Heart left ventricle (tissue), 16 donors: ENCODE results near the gene RPS3A. TPM values are rescaled to one million over a fixed set of nuclear protein-coding genes. Genes with fewer than 3 reads are reported as not detected.
A peak's percentile ranks its signal among the peaks of the same experiment; 100 is the strongest.
"Not testable (repeated sequence)": the region's sequence is repeated elsewhere in the genome, so short reads cannot be mapped to it uniquely, and the experiment has no call there.

Source experiments
- ATAC-seq, 4 donors: fragments of 200-7000 bp; cut with Tn5 transposase; one replicate each; pipeline ENCODE4 v1.9.1; 2020 to 2022; ENCODE audit warnings: moderate library complexity in 4 of 4, mild to moderate bottlenecking in 3 of 4, moderate number of reproducible peaks in 1 of 4
- DNase-seq, 5 donors: peaks; one replicate each; pipeline ENCODE4 v3.0.0-alpha.2; 2020
- H3K27ac ChIP-seq, 12 donors: fragments of 200-600 bp; sonication (generic) in 4 of 12; one replicate each; pipeline versions ENCODE4 v1.5.0 to v1.8.0; 2016 to 2022; ENCODE audit warnings: mild to moderate bottlenecking in 2 of 12
- H3K27me3 ChIP-seq, 9 donors: fragments of 200-600 bp; sonication (generic) in 2 of 9; one replicate each; pipeline versions ENCODE4 v1.5.1 to v1.8.0; 2016 to 2022; ENCODE audit warnings: mild to moderate bottlenecking in 3 of 9
- H3K36me3 ChIP-seq, 9 donors: fragments of 200-600 bp; sonication (generic) in 2 of 9; one replicate each; pipeline versions ENCODE4 v1.5.0 to v1.8.0; 2018 to 2022; ENCODE audit warnings: mild to moderate bottlenecking in 2 of 9
- H3K4me1 ChIP-seq, 12 donors: fragments of 200-600 bp; sonication (generic) in 4 of 12; one replicate each; pipeline versions ENCODE4 v1.5.0 to v1.8.0; 2016 to 2022; ENCODE audit warnings: mild to moderate bottlenecking in 3 of 12
- H3K4me3 ChIP-seq, 12 donors: fragments of 200-600 bp; sonication (generic) in 4 of 12; one replicate each; pipeline versions ENCODE4 v1.5.0 to v1.8.0; 2017 to 2022; ENCODE audit warnings: mild to moderate bottlenecking in 9 of 12, moderate library complexity in 4 of 12
- H3K9me3 ChIP-seq, 12 donors: fragments of 200-600 bp; sonication (generic) in 4 of 12; one replicate each; pipeline versions ENCODE4 v1.5.0 to v1.8.0; 2016 to 2022; ENCODE audit warnings: mild to moderate bottlenecking in 1 of 12
- CTCF ChIP-seq, 12 donors: fragments of 200-600 bp; sonication (generic) in 4 of 12; IDR thresholded peaks; one replicate each; pipeline versions ENCODE4 v1.5.0 to v1.8.0; 2018 to 2022; ENCODE audit warnings: antibody characterized with exemption in 12 of 12, mild to moderate bottlenecking in 5 of 12
- POLR2A ChIP-seq, 2 donors: fragments of 450-650 bp; IDR thresholded peaks; one replicate each; pipeline ENCODE4 v1.6.1; 2017; ENCODE audit warnings: antibody characterized with exemption in 2 of 2, mild to moderate bottlenecking in 2 of 2, moderate library complexity in 2 of 2
- WGBS, 4 donors: extraction: QIAGEN DNeasy Blood & Tissue Kit in 2 of 4; methylation state at CpG; one replicate each; pipeline versions ENCODE4 v1.1.5 to v1.1.7; 2013 to 2018; 5-methylcytosine and 5-hydroxymethylcytosine counted together
- intact Hi-C, 10 donors: fragments of 100-400 bp; cut with DNase I; formaldehyde crosslinking; loops; one replicate each; pipeline versions ENCODE4 v1.11.1 to v1.14.2; 2022
- polyA plus RNA-seq, 2 donors: library from polyadenylated mRNA; stranded (reverse); fragments of 200-250 nt; gene quantifications; one replicate each; pipeline ENCODE4 v1.2.3, GENCODE V29; 2013
- total RNA-seq, 9 donors: library from RNA; depleted of rRNA in 2 of 9; stranded (reverse); fragments of >200 nt in 2 of 9; fragmentation: NEBNext Ultra II Directional in 3 of 9; extraction: Animal tissue kit (Norgen Biotek cat#: 25700) in 3 of 9; gene quantifications; one replicate each; pipeline versions ENCODE4 v1.1.0 to v1.2.4, GENCODE V29; 2016 to 2023
- donor health status: ischemic (EF 13 %, LVEDD 7.1; RV severe dilation, severe dysfunction).
- donor health status: healthy with polysubstance abuse.
- donor health status: DM: no; HTN: yes; CAD: no.
- donor health status: DM: no; HTN: no; CAD: no.
- donor health status: ischemic (EF 25% LVEDD 6.9; RV normal size, moderate dysfunction).
- donor health status: ischemic (EF 25% LVEDD 5.7; RV mildly dilated, moderate dysfunction).
- donor health status: healthy.
- donor health status: DM: yes; HTN: yes; CAD: no.
- donor health status: ischemic (EF 35%, LVEDD 5.7; RV mildly dilated, moderate dysfunction).
- donor health status: nonischemic (EF 11% LVEDD 7.7; RV severe dilation, severe dysfunction).
- donor health status: DM: yes; HTN: yes; CAD: no.
- donor health status: PGD.
- donor health status: ischemic (EF 29% LVEDD 5.4; RV normal size, mild dysfunction).
- donor health status: nonischemic (EF 23%, LVEDD 6.1; RV moderate dilation, normal function).

RPS3A gene
- total and polyA plus RNA-seq, 11 donors, result 726 to 2,393 (median 1,064) TPM

- DNase-seq (no peak), ATAC-seq (peak in 3 of 4 donors; percentile 18 to 22 (median 20))
- Histone ChIP-seq H3K36me3 (peaks cover 0 to 100% (median 83%) of the 10 kb centered on the region in 9 donors), H3K27me3 (no peaks in the 10 kb centered on the region), H3K4me1 (peaks cover 0 to 4% (median 0%) of the 10 kb centered on the region in 12 donors), H3K9me3 (no peaks in the 10 kb centered on the region), H3K27ac (peak overlapping the region in 1 of 12 donors; percentile 14), H3K4me3 (no peak overlapping the region)
- 64 to 71% (median 67%) methylated on average over 1 of the region's 1 CpG for WGBS, 4 donors
- TF ChIP-seq POLR2A (IDR thresholded peaks at IDR 0.05), result no peak
- no peak for TF ChIP-seq CTCF (IDR thresholded peaks at IDR 0.05)
- intact Hi-C loops, result loop anchor here in 2 of 10 donors (5.0 to 10.0 kb wide), 2 partner anchors 205 to 233 kb away; no protein-coding TSS in a partner anchor
Observed at GRCh38 chr4:151129796-151130195, 30.4 kb downstream of the RPS3A start.

GRCh38 chr4:151133311-151133710 is 33.9 kb downstream of the RPS3A start:
- Histone ChIP-seq H3K4me3 (no peak overlapping the region), H3K4me1 (peaks cover 0 to 4% (median 0%) of the 10 kb centered on the region in 12 donors), H3K9me3 (no peaks in the 10 kb centered on the region), H3K27ac (no peak overlapping the region), H3K27me3 (no peaks in the 10 kb centered on the region), H3K36me3 (peaks cover 0 to 99% (median 72%) of the 10 kb centered on the region in 9 donors)
- intact Hi-C loops, result loop anchor here in 2 of 10 donors (5.0 to 10.0 kb wide), 2 partner anchors 201 to 229 kb away; no protein-coding TSS in a partner anchor
- 88 to 93% (median 93%) methylated on average over 5 of the region's 5 CpGs for WGBS, 4 donors
- TF ChIP-seq CTCF (IDR thresholded peaks at IDR 0.05), result no peak
- no peak for TF ChIP-seq POLR2A (IDR thresholded peaks at IDR 0.05)
- DNase-seq (no peak), ATAC-seq (no peak)

GRCh38 chr4:151136048-151136447 is 36.6 kb downstream of the RPS3A start:
- not testable (repeated sequence) for H3K4me1 ChIP-seq, H3K27ac ChIP-seq, ATAC-seq, DNase-seq, H3K4me3 ChIP-seq, H3K27me3 ChIP-seq, H3K9me3 ChIP-seq
- intact Hi-C loops, result loop anchor here in 1 of 10 donors (10.0 kb wide), 1 partner anchor 199 kb away; no protein-coding TSS in a partner anchor
- peaks cover 0 to 98% (median 71%) of the 10 kb centered on the region in 9 donors for H3K36me3 ChIP-seq
- 96 to 100% (median 98%) methylated on average over 3 of the region's 3 CpGs for WGBS, 4 donors

- no peaks in the 10 kb centered on the region for H3K27me3 ChIP-seq
- H3K4me3 ChIP-seq, result no peak overlapping the region
- H3K4me1 ChIP-seq, result peaks cover 0 to 7% (median 0%) of the 10 kb centered on the region in 12 donors
- intact Hi-C loops, result loop anchor here in 1 of 10 donors (10.0 kb wide), 1 partner anchor 195 kb away; no protein-coding TSS in a partner anchor
- no peak overlapping the region for H3K27ac ChIP-seq
- DNase-seq, result no peak
- no peak for ATAC-seq
- no peak for TF ChIP-seq POLR2A (IDR thresholded peaks at IDR 0.05)
- no peak for TF ChIP-seq CTCF (IDR thresholded peaks at IDR 0.05)
- H3K36me3 ChIP-seq, result peaks cover 0 to 98% (median 67%) of the 10 kb centered on the region in 9 donors
- no peaks in the 10 kb centered on the region for H3K9me3 ChIP-seq
- 96 to 100% (median 100%) methylated on average over 1 of the region's 1 CpG for WGBS, 4 donors
Observed at GRCh38 chr4:151139814-151140213, 40.4 kb downstream of the RPS3A start.

- Histone ChIP-seq H3K4me1 (peaks cover 0 to 13% (median 0%) of the 10 kb centered on the region in 12 donors), H3K36me3 (peaks cover 0 to 97% (median 65%) of the 10 kb centered on the region in 9 donors), H3K4me3 (no peak overlapping the region), H3K27ac (no peak overlapping the region), H3K27me3 (no peaks in the 10 kb centered on the region), H3K9me3 (no peaks in the 10 kb centered on the region)
- ATAC-seq (no peak), DNase-seq (no peak)
- 85 to 100% (median 96%) methylated on average over 1 of the region's 1 CpG for WGBS, 4 donors
- intact Hi-C loops, result no loop called here
- TF ChIP-seq CTCF (IDR thresholded peaks at IDR 0.05) (no peak), POLR2A (IDR thresholded peaks at IDR 0.05) (no peak)
Observed at GRCh38 chr4:151142758-151143157, 43.3 kb downstream of the RPS3A start.
